Activated CD4-positive, CD25-positive, alpha-beta regulatory T cell treated with anti-CD3 and anti-CD28 coated beads, Interleukin-2, amount 50 U/mL, for 16 hours (primary cell): ENCODE data around the gene CADM2.
"Not testable (repeated sequence)": the region's sequence is repeated elsewhere in the genome, so short reads cannot be mapped to it uniquely, and the experiment has no call there.

Experiments
- DNase-seq: peaks from one replicate; pipeline ENCODE4 v3.0.0-alpha.2; 2020; ENCODE audit warnings: low read depth, low spot score

Gene CADM2

GRCh38 chr3:84958495-84959469, at the start of gene CADM2:
CADM2 (plus strand) TSS chr3:84958989.
- no peak for DNase-seq

GRCh38 chr3:84918592-84918991, 40.2 kb upstream of the CADM2 start:
- DNase-seq, result not testable (repeated sequence)

- DNase-seq, result no peak
These were observed 36.1 kb upstream of the CADM2 start for GRCh38 chr3:84922682-84923081.

GRCh38 chr3:84925571-84925970, 33.2 kb upstream of the CADM2 start:
- no peak for DNase-seq

- no peak for DNase-seq
These were observed 15.4 kb upstream of the CADM2 start for GRCh38 chr3:84943379-84943778.

- DNase-seq, result no peak
These were observed 12.5 kb upstream of the CADM2 start for GRCh38 chr3:84946240-84946639.

GRCh38 chr3:84959470-84960271, 882 bp downstream of the CADM2 start:
- no peak for DNase-seq

- no peak for DNase-seq
These were observed 1.8 kb downstream of the CADM2 start for GRCh38 chr3:84960581-84960980.

GRCh38 chr3:84961011-84961410, 2.2 kb downstream of the CADM2 start:
- no peak for DNase-seq

- DNase-seq, result no peak
These were observed 2.9 kb downstream of the CADM2 start for GRCh38 chr3:84961521-84962255.

GRCh38 chr3:84962415-84962814, 3.6 kb downstream of the CADM2 start:
- no peak for DNase-seq

GRCh38 chr3:84963137-84963536, 4.3 kb downstream of the CADM2 start:
- DNase-seq, result no peak

GRCh38 chr3:84965141-84965540, 6.4 kb downstream of the CADM2 start:
- no peak for DNase-seq

GRCh38 chr3:84967767-84968581, 9.2 kb downstream of the CADM2 start:
- no peak for DNase-seq

GRCh38 chr3:84968701-84969235, 10.0 kb downstream of the CADM2 start:
- no peak for DNase-seq

- DNase-seq, result no peak
These were observed 15.6 kb downstream of the CADM2 start for GRCh38 chr3:84974347-84974746.

GRCh38 chr3:84977021-84977420, 18.2 kb downstream of the CADM2 start:
- DNase-seq, result no peak

- no peak for DNase-seq
These were observed 20.1 kb downstream of the CADM2 start for GRCh38 chr3:84978843-84979242.

- no peak for DNase-seq
These were observed 21.2 kb downstream of the CADM2 start for GRCh38 chr3:84980011-84980410.

GRCh38 chr3:84980456-84980855, 21.7 kb downstream of the CADM2 start:
- no peak for DNase-seq

GRCh38 chr3:84983490-84983889, 24.7 kb downstream of the CADM2 start:
- DNase-seq, result no peak
